T-helper 2 cell treated with Interferon-gamma antibody and Interleukin-4, amounts not matched to agents 100 ng/mL and 5 ng/mL, for 36 hours (primary cell): ENCODE measurements around the gene NAA20. TPM values are rescaled to one million over a fixed set of nuclear protein-coding genes. Genes with fewer than 3 reads are reported as not detected.
"Not testable (repeated sequence)": the region's sequence is repeated elsewhere in the genome, so short reads cannot be mapped to it uniquely, and the experiment has no call there.

ENCODE experiments used
- intact Hi-C: fragments of 100-400 bp; cut with micrococcal nuclease; formaldehyde crosslinking; loops from one replicate; pipeline ENCODE4 v1.15.1; 2023
- total RNA-seq: library from RNA; stranded (reverse); gene quantifications from 2 replicates; pipeline ENCODE4 v1.2.3, GENCODE V29; 2022

NAA20 gene
- total RNA-seq, 1 donor from 2014 or later = 50.6 TPM

- intact Hi-C loops = loop anchor here (10.0 kb wide), 1 partner anchor 77 kb away; no protein-coding TSS in a partner anchor
These were observed 25.9 kb upstream of the NAA20 start for GRCh38 chr20:19991308-19991707.

GRCh38 chr20:19991854-19992253 is 25.3 kb upstream of the NAA20 start:
- intact Hi-C loops = loop anchor here (10.0 kb wide), 1 partner anchor 77 kb away; no protein-coding TSS in a partner anchor

GRCh38 chr20:19992996-19993908 is 23.9 kb upstream of the NAA20 start:
- intact Hi-C loops = loop anchor here (10.0 kb wide), 1 partner anchor 78 kb away; no protein-coding TSS in a partner anchor

- intact Hi-C loops = loop anchor here (10.0 kb wide), 1 partner anchor 79 kb away; no protein-coding TSS in a partner anchor
These were observed 23.0 kb upstream of the NAA20 start for GRCh38 chr20:19993958-19994669.

- intact Hi-C loops = loop anchor here (10.0 kb wide), 1 partner anchor 81 kb away; no protein-coding TSS in a partner anchor
These were observed 21.8 kb upstream of the NAA20 start for GRCh38 chr20:19995220-19995863.

DNA sequence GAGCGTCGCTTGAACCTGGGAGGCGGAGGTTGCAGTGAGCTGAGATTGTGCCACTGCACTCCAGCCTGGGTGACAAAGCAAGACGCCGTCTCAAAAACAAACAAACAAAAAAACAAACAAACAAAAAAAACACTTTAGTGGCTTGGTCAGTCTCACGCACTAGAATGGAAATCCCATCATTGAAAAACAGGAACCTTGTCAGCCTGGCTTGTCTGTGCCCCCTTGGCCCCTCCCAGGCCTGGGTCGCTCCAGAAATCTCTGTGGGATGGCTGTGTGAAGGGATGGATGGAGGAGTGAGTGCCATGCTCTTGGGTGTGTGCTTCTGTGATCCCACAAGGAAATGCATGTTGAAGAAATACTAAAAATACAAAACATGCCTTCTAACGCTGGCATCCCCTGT is 20.9 kb upstream of the NAA20 start:
- intact Hi-C loops = loop anchor here (10.0 kb wide), 1 partner anchor 81 kb away; no protein-coding TSS in a partner anchor

GRCh38 chr20:19996917-19997316 is 20.2 kb upstream of the NAA20 start:
- intact Hi-C loops = loop anchor here (10.0 kb wide), 1 partner anchor 82 kb away; no protein-coding TSS in a partner anchor

- intact Hi-C loops = loop anchor here (10.0 kb wide), 1 partner anchor 84 kb away; no protein-coding TSS in a partner anchor
These were observed 18.0 kb upstream of the NAA20 start for GRCh38 chr20:19998990-19999705.

- intact Hi-C loops = no loop called here
These were observed 16.8 kb upstream of the NAA20 start for GRCh38 chr20:20000211-20000968.

- intact Hi-C loops = no loop called here
These were observed 14.8 kb upstream of the NAA20 start for GRCh38 chr20:20002101-20002998.

- intact Hi-C loops = no loop called here
These were observed 13.9 kb upstream of the NAA20 start for GRCh38 chr20:20003031-20003954.

- intact Hi-C loops = not testable (repeated sequence)
These were observed 13.2 kb upstream of the NAA20 start for GRCh38 chr20:20003955-20004322.

GRCh38 chr20:20005342-20005741 is 11.8 kb upstream of the NAA20 start:
- intact Hi-C loops = no loop called here

GRCh38 chr20:20009784-20010253 is 7.3 kb upstream of the NAA20 start:
- intact Hi-C loops = loop anchor here (10.0 kb wide), 1 partner anchor 1515 kb away; the partner anchor contains the start of gene RBBP9

GRCh38 chr20:20010639-20011500 is 6.3 kb upstream of the NAA20 start:
- intact Hi-C loops = loop anchor here (10.0 kb wide), 1 partner anchor 1516 kb away; the partner anchor contains the start of gene RBBP9

DNA sequence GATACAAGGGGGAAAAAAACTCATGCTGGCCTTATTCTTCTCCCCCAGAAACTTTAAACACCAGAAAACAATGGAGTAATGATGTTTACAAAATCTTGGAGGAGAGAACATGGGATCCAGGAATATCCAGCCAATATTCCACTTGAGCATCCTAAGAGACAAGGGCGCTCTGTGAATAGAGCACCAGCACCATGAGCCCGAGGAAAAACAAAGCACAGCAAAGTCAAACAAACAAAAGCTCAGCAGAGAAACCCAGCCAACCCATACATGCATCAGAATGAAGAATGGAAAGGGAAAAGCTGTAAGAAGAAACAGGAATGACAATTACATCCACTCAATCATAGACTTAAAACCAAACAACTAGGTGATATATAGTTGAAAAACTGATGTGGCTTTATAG is 4.6 kb upstream of the NAA20 start:
- intact Hi-C loops = loop anchor here (10.0 kb wide), 1 partner anchor 1518 kb away; the partner anchor contains the start of gene RBBP9
